Peyer's patch (tissue), 4 donors: ENCODE measurements around the gene KRTAP21-2. TPM values are rescaled to one million over a fixed set of nuclear protein-coding genes. Genes with fewer than 3 reads are reported as not detected.
"Not testable (repeated sequence)": the region's sequence is repeated elsewhere in the genome, so short reads cannot be mapped to it uniquely, and the experiment has no call there.

Experiments used
- DNase-seq, 3 donors: peaks; one replicate each; pipeline ENCODE4 v3.0.0-alpha.2; 2017 to 2019
- H3K27ac ChIP-seq, 4 donors: fragments of 200-600 bp; sonication (generic); one replicate each; pipeline ENCODE4 v1.5.1; 2016 to 2019
- H3K27me3 ChIP-seq, 2 donors: fragments of 200-600 bp; sonication (generic); one replicate each; pipeline ENCODE4 v1.5.1; 2019
- H3K36me3 ChIP-seq, 3 donors: fragments of 200-600 bp; sonication (generic); one replicate each; pipeline ENCODE4 v1.5.1; 2016 to 2019
- H3K4me1 ChIP-seq, 4 donors: fragments of 200-600 bp; sonication (generic); one replicate each; pipeline ENCODE4 v1.5.1; 2016 to 2019
- H3K4me3 ChIP-seq, 4 donors: fragments of 200-600 bp; sonication (generic); 1 replicate in 3 of 4; 2 replicates in 1 of 4; pipeline ENCODE4 v1.5.1; 2016 to 2019; ENCODE audit warnings: mild to moderate bottlenecking in 1 of 4
- H3K9me3 ChIP-seq, 4 donors: fragments of 200-600 bp; sonication (generic); one replicate each; pipeline ENCODE4 v1.5.1; 2016 to 2019; ENCODE audit warnings: mild to moderate bottlenecking in 1 of 4
- CTCF ChIP-seq, 6 experiments: fragments of 450-650 bp in 4 of 6; fragments of 200-600 bp in 2 of 6; sonication (generic) in 1 of 6; IDR thresholded peaks; one replicate each; pipeline ENCODE4 v1.5.1; 2017 to 2019; ENCODE audit warnings: antibody characterized with exemption in 6 of 6, mild to moderate bottlenecking in 3 of 6, moderate library complexity in 1 of 6
- POLR2A ChIP-seq, 2 donors: fragments of 450-650 bp; IDR thresholded peaks; one replicate each; pipeline ENCODE4 v1.5.1; 2017; ENCODE audit warnings: antibody characterized with exemption in 2 of 2, mild to moderate bottlenecking in 2 of 2, moderate library complexity in 2 of 2
- total RNA-seq, 4 donors: library from RNA; depleted of rRNA; stranded (reverse); fragments of >200 nt; gene quantifications; one replicate each; pipeline ENCODE4 v1.1.0, GENCODE V29; 2016

Gene KRTAP21-2
- total RNA-seq, 4 donors from 2014 or later = not detected

GRCh38 chr21:30758306-30758705 is 11.2 kb upstream of the KRTAP21-2 start:
- no peak overlapping the region for H3K4me3 ChIP-seq
- no peak for DNase-seq
- no peak overlapping the region for H3K27ac ChIP-seq
- no peaks in the 10 kb centered on the region for H3K9me3 ChIP-seq
- no peaks in the 10 kb centered on the region for H3K4me1 ChIP-seq
- H3K27me3 ChIP-seq = no peaks in the 10 kb centered on the region
- TF ChIP-seq CTCF (IDR thresholded peaks at IDR 0.05) (no peak), POLR2A (IDR thresholded peaks at IDR 0.05) (no peak)
- H3K36me3 ChIP-seq = no peaks in the 10 kb centered on the region

- not testable (repeated sequence) for H3K4me1 ChIP-seq, H3K4me3 ChIP-seq
Measured at GRCh38 chr21:30755328-30755727, 8.3 kb upstream of the KRTAP21-2 start, which contains the start of gene KRTAP21-1. KRTAP21-1 (minus strand) TSS chr21:30755428; CDS start chr21:30755378, 50 bp downstream.

GRCh38 chr21:30740462-30740861 is 6.6 kb downstream of the KRTAP21-2 start:
- TF ChIP-seq CTCF (IDR thresholded peaks at IDR 0.05) = no peak
- TF ChIP-seq POLR2A (IDR thresholded peaks at IDR 0.05) = no peak
- Histone ChIP-seq H3K27me3 (no peaks in the 10 kb centered on the region), H3K27ac (no peak overlapping the region), H3K4me1 (no peaks in the 10 kb centered on the region), H3K4me3 (no peak overlapping the region), H3K9me3 (no peaks in the 10 kb centered on the region), H3K36me3 (no peaks in the 10 kb centered on the region)
- no peak for DNase-seq

More at GRCh38 chr21:30755328-30755727, 8.3 kb upstream of the KRTAP21-2 start, which contains the start of gene KRTAP21-1:
- H3K9me3 ChIP-seq, H3K27me3 ChIP-seq, H3K36me3 ChIP-seq, H3K27ac ChIP-seq, DNase-seq: not testable (repeated sequence)

- TF ChIP-seq POLR2A (IDR thresholded peaks at IDR 0.05) (no peak), CTCF (IDR thresholded peaks at IDR 0.05) (no peak)
- Histone ChIP-seq H3K4me3 (no peak overlapping the region), H3K4me1 (no peaks in the 10 kb centered on the region), H3K9me3 (no peaks in the 10 kb centered on the region), H3K27ac (no peak overlapping the region), H3K36me3 (no peaks in the 10 kb centered on the region), H3K27me3 (no peaks in the 10 kb centered on the region)
- no peak for DNase-seq
Measured at GRCh38 chr21:30733026-30733425, 14.0 kb downstream of the KRTAP21-2 start.

GRCh38 chr21:30726726-30727125 is 20.3 kb downstream of the KRTAP21-2 start:
- no peak for DNase-seq
- H3K36me3 ChIP-seq = no peaks in the 10 kb centered on the region
- TF ChIP-seq POLR2A (IDR thresholded peaks at IDR 0.05) (no peak), CTCF (IDR thresholded peaks at IDR 0.05) (no peak)
- no peaks in the 10 kb centered on the region for H3K4me1 ChIP-seq
- H3K4me3 ChIP-seq = no peak overlapping the region
- no peak overlapping the region for H3K27ac ChIP-seq
- no peaks in the 10 kb centered on the region for H3K9me3 ChIP-seq
- no peaks in the 10 kb centered on the region for H3K27me3 ChIP-seq

GRCh38 chr21:30719401-30719800 is 27.7 kb downstream of the KRTAP21-2 start:
- no peak for DNase-seq
- H3K27me3 ChIP-seq = no peaks in the 10 kb centered on the region
- TF ChIP-seq POLR2A (IDR thresholded peaks at IDR 0.05) = no peak
- TF ChIP-seq CTCF (IDR thresholded peaks at IDR 0.05) = no peak
- no peaks in the 10 kb centered on the region for H3K4me1 ChIP-seq
- no peaks in the 10 kb centered on the region for H3K36me3 ChIP-seq
- no peak overlapping the region for H3K4me3 ChIP-seq
- no peak overlapping the region for H3K27ac ChIP-seq
- no peaks in the 10 kb centered on the region for H3K9me3 ChIP-seq
